Smooth muscle cell (in vitro differentiated cells): ENCODE measurements around the gene CDH6. TPM values are rescaled to one million over a fixed set of nuclear protein-coding genes. Genes with fewer than 3 reads are reported as not detected.

Experiments used
- DNase-seq: peaks from one replicate; lab custom pipeline; 2025; ENCODE audit not compliant: unreplicated experiment; lab: John Stamatoyannopoulos, UW
- H2AFZ ChIP-seq: fragments of 200-600 bp; sonication (generic); 2 replicates; pipeline ENCODE4 v1.6.0; 2016; ENCODE audit warnings: antibody characterized with exemption, low read depth, mild to moderate bottlenecking
- H3F3A ChIP-seq: fragments of 200-600 bp; sonication (generic); 2 replicates; pipeline ENCODE4 v1.6.0; 2017; ENCODE audit warnings: antibody characterized with exemption, low read depth
- H3K27ac ChIP-seq: fragments of 200-600 bp; sonication (generic); 2 replicates; pipeline ENCODE4 v1.5.1; 2016; ENCODE audit warnings: low read depth, mild to moderate bottlenecking
- H3K27me3 ChIP-seq: fragments of 200-600 bp; sonication (generic); 2 replicates; pipeline ENCODE4 v1.6.1; 2016; ENCODE audit warnings: low read depth, mild to moderate bottlenecking
- H3K36me3 ChIP-seq: fragments of 200-600 bp; sonication (generic); 2 replicates; pipeline ENCODE4 v1.5.1; 2016; ENCODE audit warnings: low read depth
- H3K4me1 ChIP-seq: fragments of 200-600 bp; sonication (generic); 2 replicates; pipeline ENCODE4 v1.5.1; 2016; ENCODE audit warnings: low read depth
- H3K4me2 ChIP-seq: fragments of 200-600 bp; sonication (generic); 2 replicates; pipeline ENCODE4 v1.6.0; 2016; ENCODE audit warnings: mild to moderate bottlenecking
- H3K4me3 ChIP-seq: fragments of 200-600 bp; sonication (generic); 2 replicates; pipeline ENCODE4 v1.5.1; 2016; ENCODE audit warnings: mild to moderate bottlenecking
- H3K79me2 ChIP-seq: fragments of 200-600 bp; sonication (generic); 2 replicates; pipeline ENCODE4 v1.6.0; 2016; ENCODE audit warnings: low read depth, mild to moderate bottlenecking
- H3K9ac ChIP-seq: fragments of 200-600 bp; sonication (generic); 2 replicates; pipeline ENCODE4 v1.6.0; 2016; ENCODE audit warnings: low read depth
- H3K9me3 ChIP-seq: fragments of 200-600 bp; sonication (generic); replicated peaks from 2 replicates; pipeline ENCODE4 v1.5.1; 2016; ENCODE audit warnings: low read depth
- H4K20me1 ChIP-seq: fragments of 200-600 bp; sonication (generic); 2 replicates; pipeline ENCODE4 v1.6.0; 2016; ENCODE audit warnings: low read depth
- WGBS: methylation state at CpG from one replicate; pipeline ENCODE4 v1.1.7; 2016; ENCODE audit warnings: low lambda C conversion rate; 5-methylcytosine and 5-hydroxymethylcytosine counted together
- polyA plus RNA-seq: library from polyadenylated mRNA; unstranded; fragments of >200 nt; fragmentation: Nextera tagmentation; extraction: Ambion mirVana; gene quantifications from 2 replicates; pipeline ENCODE4 v1.2.1, GENCODE V29; 2016
- total RNA-seq: library from RNA; depleted of rRNA; stranded (reverse); fragments of >200 nt; gene quantifications from 2 replicates; pipeline ENCODE4 v1.2.3, GENCODE V29; 2014
- TF ChIP-seq, protein P1 (sequence below): fragments of 200-600 bp; sonication (generic); IDR thresholded peaks from 2 replicates; pipeline ENCODE4 v1.5.1; 2017; ENCODE audit warnings: borderline replicate concordance, mild to moderate bottlenecking, antibody characterized with exemption; ENCODE audit not compliant: insufficient read depth, poor library complexity, severe bottlenecking

CDH6 gene
- total and polyA plus RNA-seq, 2 experiments from 2014 or later = 1.5 to 5.9 TPM

- Histone ChIP-seq H2AFZ (no peak overlapping the region), H4K20me1 (no peaks in the 10 kb centered on the region), H3K9ac (no peak overlapping the region), H3K36me3 (no peaks in the 10 kb centered on the region), H3K79me2 (no peaks in the 10 kb centered on the region), H3K4me2 (no peak overlapping the region), H3F3A (no peaks in the 10 kb centered on the region), H3K4me3 (no peak overlapping the region), H3K27me3 (no peaks in the 10 kb centered on the region), H3K4me1 (no peaks in the 10 kb centered on the region), H3K27ac (no peak overlapping the region), H3K9me3 (no peaks in the 10 kb centered on the region)
- TF ChIP-seq, protein P1, sequence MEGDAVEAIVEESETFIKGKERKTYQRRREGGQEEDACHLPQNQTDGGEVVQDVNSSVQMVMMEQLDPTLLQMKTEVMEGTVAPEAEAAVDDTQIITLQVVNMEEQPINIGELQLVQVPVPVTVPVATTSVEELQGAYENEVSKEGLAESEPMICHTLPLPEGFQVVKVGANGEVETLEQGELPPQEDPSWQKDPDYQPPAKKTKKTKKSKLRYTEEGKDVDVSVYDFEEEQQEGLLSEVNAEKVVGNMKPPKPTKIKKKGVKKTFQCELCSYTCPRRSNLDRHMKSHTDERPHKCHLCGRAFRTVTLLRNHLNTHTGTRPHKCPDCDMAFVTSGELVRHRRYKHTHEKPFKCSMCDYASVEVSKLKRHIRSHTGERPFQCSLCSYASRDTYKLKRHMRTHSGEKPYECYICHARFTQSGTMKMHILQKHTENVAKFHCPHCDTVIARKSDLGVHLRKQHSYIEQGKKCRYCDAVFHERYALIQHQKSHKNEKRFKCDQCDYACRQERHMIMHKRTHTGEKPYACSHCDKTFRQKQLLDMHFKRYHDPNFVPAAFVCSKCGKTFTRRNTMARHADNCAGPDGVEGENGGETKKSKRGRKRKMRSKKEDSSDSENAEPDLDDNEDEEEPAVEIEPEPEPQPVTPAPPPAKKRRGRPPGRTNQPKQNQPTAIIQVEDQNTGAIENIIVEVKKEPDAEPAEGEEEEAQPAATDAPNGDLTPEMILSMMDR = no peak
- no peak for DNase-seq
Measured at GRCh38 chr5:31287985-31288384, 94.5 kb downstream of the CDH6 start.

GRCh38 chr5:31289429-31289828 is 95.9 kb downstream of the CDH6 start:
- TF ChIP-seq, protein P1 = no peak
- Histone ChIP-seq H3K4me1 (no peaks in the 10 kb centered on the region), H3K9ac (no peak overlapping the region), H3K9me3 (no peaks in the 10 kb centered on the region), H3K36me3 (no peaks in the 10 kb centered on the region), H3K4me3 (no peak overlapping the region), H3K27me3 (no peaks in the 10 kb centered on the region), H3F3A (no peaks in the 10 kb centered on the region), H4K20me1 (no peaks in the 10 kb centered on the region), H3K79me2 (no peaks in the 10 kb centered on the region), H3K27ac (no peak overlapping the region), H3K4me2 (no peak overlapping the region), H2AFZ (no peak overlapping the region)
- no peak for DNase-seq
- WGBS = 69% methylated on average over 3 of the region's 3 CpGs

DNA sequence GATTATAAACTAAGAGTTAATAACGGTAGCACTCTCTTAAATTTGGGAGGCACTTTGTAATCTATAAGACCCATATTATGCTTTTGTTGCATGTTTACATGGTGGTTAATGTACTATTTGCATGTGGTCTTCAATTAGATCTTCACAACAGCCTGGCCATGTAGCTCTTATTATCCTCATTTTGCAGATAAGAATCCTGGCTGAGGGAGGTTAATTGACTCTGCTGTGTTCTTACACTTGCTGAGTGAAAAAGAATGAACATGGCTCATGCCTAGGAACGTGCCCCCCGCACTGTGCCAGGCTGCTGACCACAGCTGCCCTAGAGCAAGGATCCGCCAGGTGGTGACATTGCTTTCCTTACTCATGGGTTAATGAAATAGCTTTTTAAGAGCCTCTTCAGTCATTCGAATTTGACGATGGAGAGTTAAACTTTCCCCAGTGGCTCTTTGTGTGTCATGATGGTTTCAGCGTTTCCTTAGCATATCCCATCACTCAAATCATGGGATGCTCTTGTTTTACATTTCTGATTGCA is 97.9 kb downstream of the CDH6 start:
- Histone ChIP-seq H3K27ac (no peak overlapping the region), H3K9ac (no peak overlapping the region), H3K4me3 (no peak overlapping the region), H3K27me3 (no peaks in the 10 kb centered on the region), H3K36me3 (no peaks in the 10 kb centered on the region), H3F3A (no peaks in the 10 kb centered on the region), H3K79me2 (no peaks in the 10 kb centered on the region), H3K9me3 (no peaks in the 10 kb centered on the region), H4K20me1 (no peaks in the 10 kb centered on the region), H3K4me2 (no peak overlapping the region), H3K4me1 (no peaks in the 10 kb centered on the region), H2AFZ (no peak overlapping the region)
- WGBS = 75% methylated on average over 7 of the region's 7 CpGs
- TF ChIP-seq, protein P1 = no peak
- no peak for DNase-seq

- Histone ChIP-seq H4K20me1 (no peaks in the 10 kb centered on the region), H3K9ac (no peak overlapping the region), H3K9me3 (no peaks in the 10 kb centered on the region), H3K4me3 (no peak overlapping the region), H3K79me2 (no peaks in the 10 kb centered on the region), H3K27ac (no peak overlapping the region), H3K4me2 (no peak overlapping the region), H3K36me3 (no peaks in the 10 kb centered on the region), H3K4me1 (no peaks in the 10 kb centered on the region), H2AFZ (no peak overlapping the region), H3F3A (no peaks in the 10 kb centered on the region), H3K27me3 (no peaks in the 10 kb centered on the region)
- TF ChIP-seq, protein P1 = no peak
- 69% methylated on average over 1 of the region's 1 CpG for WGBS
- DNase-seq = no peak
Measured at GRCh38 chr5:31300501-31300900, 107.0 kb downstream of the CDH6 start.
